ENCODE data around the gene SERF1B. TPM values are rescaled to one million over a fixed set of nuclear protein-coding genes. Genes with fewer than 3 reads are reported as not detected.

Gene SERF1B
- total and polyA plus RNA-seq, 2 of the 8 experiments (the other 6 are each of a cell fraction or from before 2014, with no cell fraction given) = 46.3 to 58.5 TPM

Small RNA genes lying within 50 kb of the gene (small RNA-seq; reads per million reads assigned to genes)
- gene CDH12P2 (ENCODE audit: insufficient read depth) = not detected

Other genes starting within 250 kb of the SERF1B start
- gene SMN2, start 24.4 kb downstream of the SERF1B start, total RNA-seq (2021; fragmentation: NEBNext Ultra II Directional; extraction: Animal tissue kit (Norgen Biotek cat#: 25700)) = 76.0 and 92.3 TPM in 2 replicates
- gene SMN2, start 24.4 kb downstream of the SERF1B start, polyA plus RNA-seq (2011; rRNA removed) = 610 and 1,387 TPM in 2 replicates

Measured in H1 (cell line).